SK-N-SH (cell line): ENCODE results near the gene COPS9.

Experiments used
- CTCF ChIP-seq: fragments of 200-600 bp; sonication (generic); IDR thresholded peaks from 2 replicates; pipeline ENCODE4 v1.6.1; 2017; ENCODE audit warnings: antibody characterized with exemption, mild to moderate bottlenecking, moderate library complexity
- ZBTB33 ChIP-seq: IDR thresholded peaks from 2 replicates; pipeline ENCODE4 v1.4.0; 2012; ENCODE audit warnings: low read depth, borderline replicate concordance

GRCh38 chr2:240131296-240131695, 4.8 kb downstream of the COPS9 start:
- no peak for TF ChIP-seq CTCF
- TF ChIP-seq ZBTB33, result no peak
